Gastroesophageal sphincter (tissue), 4 donors: Measurements from ENCODE around the gene CBARP. TPM values are rescaled to one million over a fixed set of nuclear protein-coding genes. Genes with fewer than 3 reads are reported as not detected.

Source experiments
- ATAC-seq: fragments of 150-250 bp; one replicate; pipeline ENCODE4 v1.9.1; 2016; ENCODE audit warnings: mild to moderate bottlenecking, moderate library complexity
- H3K27ac ChIP-seq, 4 donors: fragments of 200-600 bp; sonication (generic) in 3 of 4; 1 replicate in 3 of 4; 2 replicates in 1 of 4; pipeline ENCODE4 v1.5.1; 2016 to 2019
- H3K27me3 ChIP-seq: fragments of 200-600 bp; sonication (generic); one replicate; pipeline ENCODE4 v1.5.1; 2019
- H3K36me3 ChIP-seq, 2 donors: fragments of 200-600 bp; sonication (generic); one replicate each; pipeline ENCODE4 v1.5.1; 2019; ENCODE audit warnings: control low read depth in 1 of 2
- H3K4me1 ChIP-seq, 3 donors: fragments of 200-600 bp; sonication (generic); 1 replicate in 2 of 3; 2 replicates in 1 of 3; pipeline ENCODE4 v1.5.1; 2016 to 2019; ENCODE audit warnings: control low read depth in 2 of 3
- H3K4me3 ChIP-seq, 2 donors: fragments of 200-600 bp; sonication (generic); one replicate each; pipeline ENCODE4 v1.5.1; 2019; ENCODE audit warnings: mild to moderate bottlenecking in 1 of 2, moderate library complexity in 1 of 2
- H3K9me3 ChIP-seq, 3 donors: fragments of 200-600 bp; sonication (generic); one replicate each; pipeline ENCODE4 v1.5.1; 2017 to 2019; ENCODE audit warnings: control low read depth in 2 of 3
- EP300 ChIP-seq: sonication (generic); formaldehyde crosslinking; IDR thresholded peaks from one replicate; pipeline ENCODE4 v1.6.1; 2017; ENCODE audit warnings: antibody characterized with exemption, mild to moderate bottlenecking
- POLR2A ChIP-seq, 2 donors: fragments of 450-650 bp; IDR thresholded peaks; one replicate each; pipeline ENCODE4 v1.6.1; 2017; ENCODE audit warnings: antibody characterized with exemption in 2 of 2, mild to moderate bottlenecking in 2 of 2, moderate library complexity in 1 of 2
- POLR2AphosphoS5 ChIP-seq: sonication (generic); formaldehyde crosslinking; IDR thresholded peaks from one replicate; pipeline ENCODE4 v1.6.1; 2017; ENCODE audit warnings: antibody characterized with exemption
- WGBS, 2 donors: methylation state at CpG; one replicate each; pipeline ENCODE4 v1.1.5; 2018; ENCODE audit warnings: low coverage in 1 of 2; 5-methylcytosine and 5-hydroxymethylcytosine counted together
- total RNA-seq, 4 donors: library from RNA; depleted of rRNA; stranded (reverse); fragments of >200 nt; gene quantifications; one replicate each; pipeline ENCODE4 v1.1.0, GENCODE V29; 2016
- TF ChIP-seq, protein P1 (sequence below), 4 experiments: fragments of 200-600 bp in 2 of 4; fragments of 450-650 bp in 2 of 4; sonication (generic) in 1 of 4; IDR thresholded peaks; one replicate each; pipeline ENCODE4 v1.5.1; 2017 to 2019; ENCODE audit warnings: antibody characterized with exemption in 4 of 4, mild to moderate bottlenecking in 2 of 4, moderate library complexity in 2 of 4

The CBARP gene
- total RNA-seq, 4 donors from 2014 or later: 0.13 to 0.73 (median 0.49) TPM; not detected in 1

DNA sequence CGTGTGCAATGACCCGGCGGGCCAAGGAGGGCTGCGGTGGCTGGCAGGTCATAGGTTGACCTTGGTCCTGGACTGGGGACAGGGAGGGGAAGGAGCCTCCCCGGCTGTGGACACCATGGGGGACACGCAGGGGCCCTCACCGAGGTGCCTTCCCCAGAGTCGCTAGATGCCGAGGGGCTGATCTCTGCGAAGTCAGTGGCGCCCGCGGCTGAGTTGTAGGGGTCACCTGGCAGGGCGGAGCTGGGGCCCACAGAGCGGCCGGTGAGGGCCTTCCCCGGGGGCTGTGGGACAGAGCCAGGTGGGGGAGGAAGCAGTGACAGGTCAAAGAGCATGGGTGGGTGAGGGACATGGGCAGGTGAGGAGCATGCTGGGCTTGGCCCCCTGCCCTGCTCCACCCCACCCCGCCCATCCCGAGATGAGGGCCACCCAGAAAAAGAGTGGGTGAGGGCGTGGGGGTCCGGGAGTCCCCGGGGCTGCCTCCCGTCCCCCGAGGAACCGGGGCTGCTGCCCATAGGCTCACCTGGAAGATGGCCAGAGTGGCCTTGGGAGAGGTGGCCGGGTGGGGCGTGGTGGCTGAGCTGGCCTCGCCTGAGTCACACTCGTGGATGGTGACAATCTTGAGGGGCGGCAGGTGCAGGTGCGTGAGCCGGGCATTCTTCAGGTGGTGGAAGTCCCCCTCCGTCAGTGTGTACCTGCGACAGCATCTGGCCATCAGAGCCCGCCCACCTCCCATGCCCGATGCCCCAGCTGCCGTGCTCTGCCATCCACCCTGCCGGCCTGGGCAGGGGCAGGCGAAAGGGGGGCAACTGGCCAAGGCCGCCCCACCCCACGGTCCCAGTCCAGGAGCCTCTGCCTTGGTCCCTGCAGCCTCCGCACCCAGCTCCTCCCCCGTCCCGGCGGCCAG, 3.5 kb downstream of the CBARP start:
- Histone ChIP-seq H3K4me3 (no peak overlapping the region), H3K4me1 (peaks cover 0 to 49% (median 21%) of the 10 kb centered on the region in 3 donors), H3K27ac (no peak overlapping the region), H3K36me3 (no peaks in the 10 kb centered on the region), H3K27me3 (peaks cover 15% of the 10 kb centered on the region), H3K9me3 (no peaks in the 10 kb centered on the region)
- WGBS, 2 donors: 90% methylated on average over 15 of the region's 45 CpGs; no CpG with 5 or more reads in 1 of the 2 donors
- no peak for ATAC-seq
- TF ChIP-seq POLR2AphosphoS5: no peak
- TF ChIP-seq, protein P1, sequence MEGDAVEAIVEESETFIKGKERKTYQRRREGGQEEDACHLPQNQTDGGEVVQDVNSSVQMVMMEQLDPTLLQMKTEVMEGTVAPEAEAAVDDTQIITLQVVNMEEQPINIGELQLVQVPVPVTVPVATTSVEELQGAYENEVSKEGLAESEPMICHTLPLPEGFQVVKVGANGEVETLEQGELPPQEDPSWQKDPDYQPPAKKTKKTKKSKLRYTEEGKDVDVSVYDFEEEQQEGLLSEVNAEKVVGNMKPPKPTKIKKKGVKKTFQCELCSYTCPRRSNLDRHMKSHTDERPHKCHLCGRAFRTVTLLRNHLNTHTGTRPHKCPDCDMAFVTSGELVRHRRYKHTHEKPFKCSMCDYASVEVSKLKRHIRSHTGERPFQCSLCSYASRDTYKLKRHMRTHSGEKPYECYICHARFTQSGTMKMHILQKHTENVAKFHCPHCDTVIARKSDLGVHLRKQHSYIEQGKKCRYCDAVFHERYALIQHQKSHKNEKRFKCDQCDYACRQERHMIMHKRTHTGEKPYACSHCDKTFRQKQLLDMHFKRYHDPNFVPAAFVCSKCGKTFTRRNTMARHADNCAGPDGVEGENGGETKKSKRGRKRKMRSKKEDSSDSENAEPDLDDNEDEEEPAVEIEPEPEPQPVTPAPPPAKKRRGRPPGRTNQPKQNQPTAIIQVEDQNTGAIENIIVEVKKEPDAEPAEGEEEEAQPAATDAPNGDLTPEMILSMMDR (IDR thresholded peaks at IDR 0.05): no peak
- no peak for TF ChIP-seq EP300
- no peak for TF ChIP-seq POLR2A (IDR thresholded peaks at IDR 0.05)

DNA sequence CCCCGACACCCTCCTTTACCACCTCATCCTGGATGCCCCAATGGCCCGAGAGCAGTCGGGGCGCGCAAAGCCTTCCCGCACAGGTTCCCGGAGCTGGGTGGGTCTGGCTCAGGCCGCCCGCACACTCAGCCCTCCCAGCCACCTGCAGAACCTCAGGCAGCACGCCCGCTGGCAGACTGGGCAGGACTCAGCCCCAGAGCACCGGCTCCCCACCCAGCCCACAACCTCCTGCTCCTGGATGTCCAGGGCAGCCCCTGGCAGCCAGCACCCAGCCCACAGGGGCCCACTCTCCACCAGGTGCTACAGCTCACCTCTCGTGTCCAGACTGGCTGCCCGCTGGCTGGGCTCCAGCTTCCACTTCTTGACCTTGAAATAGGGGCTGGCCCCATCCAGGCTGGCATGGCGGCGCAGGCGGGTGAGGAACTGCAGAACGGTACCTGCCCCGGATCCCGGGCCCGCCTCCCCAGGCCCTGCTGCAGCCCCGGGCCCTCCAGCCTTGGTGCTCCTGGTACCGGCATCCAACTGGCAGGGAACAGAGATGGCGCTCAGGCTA, 4.6 kb downstream of the CBARP start:
- Histone ChIP-seq H3K36me3 (peaks cover 0 to 2% of the 10 kb centered on the region in 2 donors), H3K4me1 (peaks cover 0 to 41% (median 18%) of the 10 kb centered on the region in 3 donors), H3K27ac (peak overlapping the region in 3 of 4 donors; percentile 50 to 57 (median 55)), H3K4me3 (no peak overlapping the region), H3K9me3 (no peaks in the 10 kb centered on the region), H3K27me3 (peaks cover 15% of the 10 kb centered on the region)
- TF ChIP-seq, protein P1 (IDR thresholded peaks at IDR 0.05): no peak
- TF ChIP-seq EP300 (no peak), POLR2AphosphoS5 (no peak), POLR2A (IDR thresholded peaks at IDR 0.05) (no peak)
- WGBS, 2 donors: 77% methylated on average over 6 of the region's 24 CpGs; no CpG with 5 or more reads in 1 of the 2 donors
- no peak for ATAC-seq

DNA sequence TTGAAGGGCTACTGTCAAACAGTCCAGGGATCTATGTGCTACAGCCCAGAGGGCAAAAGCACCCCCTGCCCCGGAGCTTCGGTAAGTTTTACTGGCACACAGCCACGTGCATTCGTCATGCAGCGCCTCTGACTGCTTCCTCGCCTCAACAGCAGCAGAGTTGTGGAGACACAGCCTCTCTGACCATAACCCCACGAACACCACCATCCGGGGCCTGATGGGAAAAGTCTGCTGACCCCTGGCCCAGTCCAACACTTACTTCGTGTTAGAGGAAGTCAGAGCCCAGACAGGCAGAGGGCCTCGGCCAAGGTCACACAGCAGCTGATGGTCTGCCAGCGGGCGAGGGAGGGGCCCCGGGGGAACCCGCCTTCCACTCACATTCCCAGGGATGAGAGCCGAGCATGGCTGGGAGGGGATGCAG, 5.1 kb downstream of the CBARP start:
- peak; percentile 29 for ATAC-seq

DNA sequence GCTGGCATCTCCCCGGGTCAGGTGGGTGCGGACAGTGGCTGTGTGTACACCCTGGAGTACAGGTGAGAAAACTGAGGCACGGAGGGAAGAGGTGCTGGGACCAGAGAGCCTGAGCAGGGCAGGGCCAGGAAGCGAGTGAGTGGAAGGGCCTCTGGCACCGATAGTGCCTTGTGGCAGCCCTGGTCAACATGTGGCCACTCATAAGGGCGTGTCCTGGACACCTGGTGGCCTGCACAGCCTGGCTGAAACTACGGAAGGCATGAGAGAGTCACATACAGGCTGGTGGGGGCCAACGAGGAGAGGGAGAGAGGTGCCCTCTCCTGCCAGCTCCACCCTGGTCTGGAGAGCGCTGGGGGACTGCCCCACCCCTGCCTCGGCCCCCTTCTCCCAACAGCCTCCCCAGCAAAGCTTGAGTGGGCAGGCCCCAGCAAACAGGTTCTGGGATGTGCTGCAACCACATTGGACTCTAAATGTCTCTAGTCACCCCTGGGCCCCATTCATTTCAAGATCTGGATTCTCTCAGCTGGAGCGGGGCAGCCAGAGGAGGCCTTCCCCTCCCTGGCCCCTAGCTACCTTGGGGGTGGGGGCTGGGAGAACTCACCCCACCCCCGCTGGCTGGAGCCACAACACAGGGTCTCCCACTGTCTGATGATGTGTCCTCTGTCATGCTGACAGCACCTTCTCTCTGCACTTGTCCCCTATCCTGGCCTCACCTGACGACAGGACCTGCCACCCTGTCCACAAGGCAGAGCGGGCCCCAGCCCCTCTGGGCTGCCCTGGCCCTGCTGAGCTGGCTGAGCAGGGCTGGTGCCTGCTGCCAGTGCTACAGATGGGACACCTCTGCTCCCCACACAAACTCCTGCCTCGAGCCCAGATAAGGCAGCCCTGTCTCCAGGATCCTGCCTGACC, 5.8 kb downstream of the CBARP start:
- H3K27ac ChIP-seq: peak overlapping the region in 3 of 4 donors; percentile 50 to 57 (median 55)
- H3K4me3 ChIP-seq: no peak overlapping the region
- H3K9me3 ChIP-seq: no peaks in the 10 kb centered on the region
- peaks cover 0 to 14% of the 10 kb centered on the region in 2 donors for H3K36me3 ChIP-seq
- 74 to 90% methylated on average over 2 to 8 of the region's 15 CpGs for WGBS, 2 donors
- peaks cover 0 to 32% (median 13%) of the 10 kb centered on the region in 3 donors for H3K4me1 ChIP-seq
- peak; percentile 2 for ATAC-seq
- TF ChIP-seq EP300: no peak
- no peak for TF ChIP-seq POLR2AphosphoS5
- no peak for TF ChIP-seq POLR2A (IDR thresholded peaks at IDR 0.05)
- TF ChIP-seq, protein P1 (IDR thresholded peaks at IDR 0.05): no peak
- H3K27me3 ChIP-seq: peaks cover 10% of the 10 kb centered on the region

More for the DNA sequence above, 5.1 kb downstream of the CBARP start:
- Histone ChIP-seq H3K27me3 (peaks cover 15% of the 10 kb centered on the region), H3K36me3 (peaks cover 0 to 7% of the 10 kb centered on the region in 2 donors), H3K9me3 (no peaks in the 10 kb centered on the region), H3K4me3 (no peak overlapping the region), H3K4me1 (peaks cover 0 to 38% (median 17%) of the 10 kb centered on the region in 3 donors), H3K27ac (peak overlapping the region in 3 of 4 donors; percentile 50 to 57 (median 55))
- TF ChIP-seq EP300 (no peak), POLR2AphosphoS5 (no peak), POLR2A (IDR thresholded peaks at IDR 0.05) (no peak)
- TF ChIP-seq, protein P1 (IDR thresholded peaks at IDR 0.05): no peak
- WGBS, 2 donors: no CpG with 5 or more reads among the region's 15 CpGs
